HG03039 (cell line): ENCODE data around the gene MYL12A.
A peak's percentile ranks its signal among the peaks of the same experiment; 100 is the strongest.
"Not testable (repeated sequence)": the region's sequence is repeated elsewhere in the genome, so short reads cannot be mapped to it uniquely, and the experiment has no call there.

ENCODE experiments used
- ATAC-seq: cut with Tn5 transposase; IDR thresholded peaks from one replicate; pipeline ENCODE4 v1.9.1; 2021; ENCODE audit warnings: mild to moderate bottlenecking, moderate library complexity; ENCODE audit not compliant: unreplicated experiment

MYL12A gene

DNA sequence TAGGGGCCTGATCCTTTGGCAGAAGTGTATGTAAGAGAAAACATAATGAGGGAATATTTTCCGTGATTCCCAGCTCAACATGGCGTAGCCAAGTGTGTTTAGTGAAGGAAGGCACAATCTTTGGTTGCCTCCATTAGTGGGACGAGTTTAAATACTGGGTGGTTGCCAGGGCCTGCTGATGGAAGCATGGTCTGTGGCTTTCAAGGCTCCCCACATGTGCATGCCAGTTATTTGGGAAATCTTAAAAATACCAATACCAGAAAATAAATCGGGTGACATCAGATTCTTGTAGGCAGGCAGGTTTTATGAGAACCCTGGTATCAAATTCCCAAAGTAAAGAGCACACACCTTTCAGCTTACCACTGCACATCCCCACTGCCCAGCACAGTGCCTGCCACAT is 7.1 kb downstream of the MYL12A start:
- no peak for ATAC-seq

DNA sequence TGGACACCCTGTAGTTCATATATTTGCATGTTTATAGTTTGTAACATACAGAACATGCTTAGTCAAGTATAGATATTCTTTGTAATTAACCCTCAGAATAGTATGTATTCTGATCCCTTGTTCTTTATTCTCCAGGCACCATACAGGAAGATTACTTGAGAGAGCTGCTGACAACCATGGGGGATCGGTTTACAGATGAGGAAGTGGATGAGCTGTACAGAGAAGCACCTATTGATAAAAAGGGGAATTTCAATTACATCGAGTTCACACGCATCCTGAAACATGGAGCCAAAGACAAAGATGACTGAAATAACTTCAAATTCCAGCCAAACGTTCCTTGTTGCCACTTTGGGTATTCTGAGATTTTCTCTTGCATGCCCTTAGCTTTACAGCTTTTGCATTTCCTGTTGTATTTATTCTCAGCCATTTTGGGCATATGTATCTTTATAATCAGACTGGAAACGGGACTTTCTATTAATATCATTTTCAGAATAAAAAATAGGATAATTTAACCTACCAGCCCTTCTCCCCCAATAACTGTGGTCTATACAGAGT is 8.1 kb downstream of the MYL12A start:
- no peak for ATAC-seq

DNA sequence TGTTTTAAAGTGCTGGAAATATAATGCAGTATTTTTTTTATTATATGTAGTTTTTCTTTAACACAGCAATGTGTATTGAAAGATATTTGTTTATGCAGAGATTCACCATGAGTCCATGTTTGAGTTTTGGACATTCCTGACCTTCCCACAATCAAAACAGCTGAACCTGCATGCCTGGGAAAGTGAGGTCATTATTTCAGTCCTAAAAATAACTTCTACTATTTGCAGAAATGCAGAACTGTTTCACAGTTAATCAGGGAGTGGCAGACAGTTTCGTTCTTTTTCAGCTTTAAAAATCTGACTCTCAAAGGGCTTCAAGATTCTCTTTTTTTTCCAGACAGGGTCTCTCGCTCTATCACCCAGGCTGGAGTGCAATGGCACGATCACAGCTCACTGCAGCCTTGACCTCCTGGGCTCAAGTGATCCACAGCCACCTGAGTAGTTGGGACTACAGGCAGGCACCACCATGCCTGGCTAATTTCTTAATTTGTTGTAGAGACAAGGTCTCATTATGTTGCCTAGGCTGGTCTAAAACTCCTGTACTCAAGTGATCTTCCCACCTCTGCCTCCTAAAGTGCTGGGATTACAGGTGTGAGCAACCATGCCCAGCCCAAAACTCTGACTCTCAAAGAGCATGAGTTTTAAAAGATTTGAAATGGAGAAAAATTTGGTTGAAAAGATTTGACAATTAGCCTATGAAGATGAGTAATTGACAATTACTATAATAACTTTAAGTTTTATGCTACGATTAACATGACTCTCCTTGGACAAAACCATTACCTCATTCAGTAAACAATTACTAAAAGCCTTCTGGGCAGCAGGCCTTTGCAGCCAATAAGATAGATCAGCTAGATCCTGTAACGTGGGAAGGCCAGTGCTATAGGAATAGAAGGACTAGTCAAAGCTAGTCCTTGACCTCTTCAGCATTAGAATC is 9.4 kb downstream of the MYL12A start:
- peak; percentile 31 for ATAC-seq

DNA sequence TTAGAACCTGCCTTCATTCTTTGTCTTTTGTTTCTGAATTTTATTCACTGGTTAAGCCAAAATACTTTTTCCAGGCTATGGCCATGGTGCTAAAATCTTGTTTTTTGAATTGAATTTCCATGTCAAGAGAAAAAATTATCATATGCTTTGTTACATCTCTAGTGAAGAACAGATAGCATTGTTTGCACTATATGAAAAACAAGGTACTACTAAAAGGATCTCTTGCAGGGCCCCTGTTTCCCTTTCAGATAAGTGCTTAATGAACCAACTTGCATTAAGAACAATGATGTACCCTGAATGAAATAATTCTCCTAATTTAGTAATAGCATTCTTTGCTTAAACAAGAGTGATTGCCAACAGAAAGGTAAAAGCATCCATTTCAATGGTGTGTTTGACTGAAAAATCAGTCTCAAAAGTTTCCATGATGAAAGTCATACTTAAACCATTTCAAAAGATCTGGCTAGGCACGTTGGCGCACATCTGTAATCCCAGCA is 10.1 kb downstream of the MYL12A start:
- no peak for ATAC-seq

DNA sequence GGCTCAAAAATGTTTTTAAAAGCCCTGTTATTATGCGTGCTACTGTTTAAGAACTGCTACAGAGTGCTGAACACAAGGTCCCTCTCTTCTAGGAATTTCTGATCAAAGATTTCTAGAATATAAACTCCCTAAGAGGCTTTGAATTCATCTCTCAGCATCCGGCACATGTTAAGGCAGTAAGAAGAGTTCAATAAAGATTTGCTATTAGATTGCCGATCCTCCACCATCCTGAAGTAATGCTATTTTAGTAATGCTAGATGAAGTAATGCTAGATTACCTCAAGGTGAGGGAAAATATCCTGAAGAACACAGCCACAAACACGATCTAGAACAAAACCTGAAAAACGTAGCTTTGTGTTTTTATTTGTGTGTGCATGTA is 13.4 kb downstream of the MYL12A start:
- no peak for ATAC-seq

DNA sequence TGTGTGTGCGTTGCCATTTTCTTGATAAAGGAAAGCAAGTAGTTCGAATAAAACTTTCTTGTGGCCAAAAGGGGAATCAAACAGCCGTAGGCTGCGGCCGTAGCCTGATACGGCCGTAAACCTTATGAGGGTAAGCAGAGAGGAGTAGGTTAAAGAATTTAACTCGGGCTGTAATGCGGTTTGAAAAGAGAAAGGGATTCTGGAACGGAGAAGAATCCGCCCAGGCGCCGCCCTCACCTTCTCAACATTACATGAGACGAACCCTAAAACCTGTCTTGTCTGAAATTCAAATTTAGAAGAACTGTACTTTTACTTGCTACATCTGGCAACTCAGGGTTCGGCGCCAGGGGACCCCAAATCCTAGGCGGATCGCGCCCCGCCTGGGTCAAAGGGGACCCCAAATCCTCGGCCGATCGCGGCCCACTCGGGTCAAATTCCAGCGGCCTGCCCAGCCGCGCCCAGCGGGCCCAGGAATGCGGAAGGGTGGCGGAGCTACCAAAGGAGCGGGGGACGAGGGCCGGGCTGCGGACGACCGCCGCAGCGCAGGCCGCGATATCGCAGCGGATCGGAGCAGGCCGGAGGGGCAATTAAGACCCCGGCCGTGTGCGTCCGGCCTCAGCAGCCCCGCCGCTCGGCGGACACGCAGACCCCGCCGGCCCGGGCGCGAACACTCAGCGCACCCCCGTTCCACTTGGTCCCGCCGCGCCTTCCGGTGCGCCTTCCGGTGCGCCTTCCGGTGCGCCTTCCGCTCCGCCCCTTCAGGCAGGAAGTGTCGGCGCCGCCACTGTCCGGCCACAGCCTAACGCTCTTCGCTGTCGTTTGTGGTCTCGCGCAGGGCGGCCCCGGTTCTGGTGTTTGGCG is 14.0 kb downstream of the MYL12A start, which contains the start of gene MYL12B:
Gene MYL12B (plus strand): TSS at position 761 of the 861 bp plus-strand sequence. CDS start 10,766 bp downstream, outside the sequence.
- ATAC-seq, result peak; percentile 91

DNA sequence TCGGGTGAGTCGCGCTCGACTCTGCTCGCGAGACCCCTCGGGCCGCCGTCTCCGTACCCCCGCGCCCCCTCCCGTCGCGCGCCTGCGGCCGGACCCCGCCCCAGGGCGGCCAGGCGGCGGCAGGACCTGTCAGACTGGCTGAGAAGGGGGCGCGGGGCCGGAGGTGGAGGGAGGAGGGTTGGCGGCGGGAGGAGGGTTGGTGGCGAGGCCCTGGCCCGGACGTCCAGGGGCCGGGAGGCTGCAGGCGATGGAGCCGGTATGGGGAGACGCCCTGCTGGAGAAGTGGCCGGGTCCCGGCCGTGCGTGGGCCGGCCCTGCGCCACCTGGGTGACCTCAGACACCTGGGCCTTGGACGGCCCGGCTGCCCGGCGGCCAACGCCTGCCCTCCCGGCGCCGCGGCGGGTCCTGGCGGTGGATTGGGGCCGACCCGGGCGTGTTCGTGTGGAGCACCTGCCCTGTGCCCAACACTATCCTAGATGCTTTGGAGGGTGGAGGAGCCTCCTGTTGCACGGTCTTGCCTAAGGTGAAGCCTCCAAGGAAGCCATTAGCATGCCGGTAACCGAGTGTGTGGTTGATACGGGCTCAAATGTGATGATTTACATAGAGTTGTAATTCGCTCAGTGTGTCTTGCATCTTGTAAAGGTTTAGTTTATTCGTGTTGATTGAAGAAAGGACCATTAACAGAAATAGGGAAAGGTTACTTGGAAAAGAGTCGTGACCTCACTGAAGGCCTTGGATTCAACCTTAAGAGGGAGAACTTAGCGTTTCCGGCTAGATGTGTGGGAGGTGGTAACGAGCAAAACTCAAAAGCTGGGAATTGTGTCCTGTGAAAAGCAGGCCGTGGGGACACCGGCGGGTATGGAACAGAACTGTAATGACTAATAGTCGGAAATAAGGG is 14.9 kb downstream of the MYL12A start:
- ATAC-seq, result peak; percentile 34

DNA sequence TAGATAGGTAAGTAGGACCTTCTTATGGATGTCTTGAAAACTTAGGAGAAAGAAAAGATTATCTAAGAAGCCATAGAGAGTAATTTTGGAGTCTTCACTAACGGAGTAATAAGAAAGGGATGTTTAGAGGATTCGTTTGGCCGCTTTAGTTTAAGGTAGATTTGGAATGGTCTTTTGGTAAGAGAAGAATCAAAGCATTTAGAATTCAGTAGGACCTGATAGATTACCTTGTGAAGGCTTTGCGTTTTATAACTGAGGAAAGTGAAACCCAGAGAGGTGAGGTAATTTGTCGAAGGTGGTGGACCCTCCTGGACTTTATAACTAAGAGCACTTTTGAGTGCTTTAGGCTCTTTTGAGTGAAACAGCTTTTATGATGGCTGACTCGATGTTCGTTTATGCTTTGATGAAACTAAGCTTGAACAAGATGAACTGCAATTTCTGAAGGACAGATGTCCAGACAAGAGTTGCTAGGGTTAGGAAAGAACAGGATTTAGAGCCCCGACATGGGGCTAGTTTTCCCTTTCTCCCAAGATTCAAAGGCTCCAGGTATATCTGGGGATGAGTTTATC is 15.6 kb downstream of the MYL12A start:
- ATAC-seq, result no peak

DNA sequence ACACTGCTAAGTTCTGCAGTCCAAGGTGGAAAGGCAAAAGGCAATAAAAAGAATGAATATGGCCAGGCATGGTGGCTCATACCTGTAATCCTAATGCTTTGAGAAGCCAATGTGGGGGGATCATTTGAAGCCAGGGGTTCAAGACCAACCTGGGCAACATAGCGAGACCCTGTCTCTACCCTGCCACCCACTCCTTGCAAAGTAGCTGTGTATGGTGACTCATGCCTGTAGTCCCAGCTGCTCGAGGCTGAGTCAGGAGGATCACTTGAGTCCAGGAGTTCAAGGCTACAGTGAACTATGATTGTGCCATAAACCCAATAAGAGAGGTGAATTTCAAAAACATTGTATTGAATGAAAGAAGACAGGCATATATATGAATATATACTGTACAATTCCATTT is 16.8 kb downstream of the MYL12A start:
- ATAC-seq, result no peak

DNA sequence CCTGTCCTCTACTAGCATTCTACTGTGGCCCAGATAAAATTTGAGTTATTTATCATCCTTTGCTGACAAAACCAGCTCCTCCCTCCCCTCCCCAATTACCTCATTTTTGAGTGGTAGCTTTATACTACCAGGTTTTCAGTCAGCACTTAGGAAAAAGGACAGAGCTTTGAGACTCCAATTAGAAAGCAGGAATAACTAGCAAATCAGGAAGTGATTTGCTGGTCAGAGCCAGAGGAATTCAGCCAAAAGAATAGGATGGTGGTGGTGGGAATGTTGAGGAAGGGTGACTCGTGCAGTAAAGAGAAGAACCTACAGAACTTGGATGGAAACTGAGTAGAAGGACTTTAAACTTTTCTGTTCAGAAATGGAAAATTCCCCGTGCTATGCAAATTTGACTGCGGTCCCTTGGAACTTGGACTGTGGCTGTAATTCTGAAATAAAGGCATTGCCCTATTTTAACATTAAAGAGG is 18.0 kb downstream of the MYL12A start:
- no peak for ATAC-seq

DNA sequence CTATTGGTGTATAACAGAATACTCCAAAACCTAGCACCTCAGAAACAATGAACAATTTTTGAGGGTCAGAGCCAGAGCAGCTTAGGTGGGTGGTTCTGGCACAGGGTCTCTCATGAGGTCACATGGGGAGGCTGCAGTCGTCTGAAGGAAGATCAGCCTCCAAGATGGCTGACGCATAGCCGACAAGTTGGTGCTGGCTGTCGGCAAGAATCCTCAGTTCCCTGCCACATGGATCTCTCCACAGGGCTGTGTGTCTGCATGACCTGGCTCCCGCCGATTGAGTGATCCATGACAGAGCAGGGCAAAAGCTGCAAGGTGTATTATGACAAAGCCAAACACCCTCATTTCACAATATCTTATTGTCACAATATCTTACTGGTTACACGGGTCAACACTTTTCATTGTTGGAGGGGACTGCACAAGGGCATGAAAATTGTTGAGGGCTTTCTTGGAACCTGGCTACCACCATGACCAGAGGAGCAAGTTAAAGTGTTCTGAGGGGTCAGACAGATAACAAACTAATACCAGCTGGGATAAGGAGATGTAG is 18.5 kb downstream of the MYL12A start:
- ATAC-seq, result no peak

DNA sequence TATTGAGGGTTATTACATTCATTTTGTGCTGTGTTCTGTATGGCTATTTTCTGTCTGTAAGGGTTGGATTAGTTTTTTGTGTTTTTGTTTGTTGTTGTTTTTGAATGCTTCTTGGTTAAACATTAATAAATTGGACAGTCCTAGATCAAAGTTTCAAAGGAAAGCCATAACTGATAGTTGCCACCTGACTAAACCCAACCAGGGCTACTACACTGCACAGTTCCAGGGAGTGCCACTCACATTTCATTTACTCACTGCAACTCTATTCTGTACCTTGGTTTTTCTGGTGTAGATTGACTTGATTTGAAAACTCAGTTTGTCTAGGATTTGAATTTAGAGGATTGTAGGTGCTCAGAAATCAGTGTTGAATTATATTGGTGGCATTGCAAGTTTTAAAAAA is 20.7 kb downstream of the MYL12A start:
- ATAC-seq, result no peak

DNA sequence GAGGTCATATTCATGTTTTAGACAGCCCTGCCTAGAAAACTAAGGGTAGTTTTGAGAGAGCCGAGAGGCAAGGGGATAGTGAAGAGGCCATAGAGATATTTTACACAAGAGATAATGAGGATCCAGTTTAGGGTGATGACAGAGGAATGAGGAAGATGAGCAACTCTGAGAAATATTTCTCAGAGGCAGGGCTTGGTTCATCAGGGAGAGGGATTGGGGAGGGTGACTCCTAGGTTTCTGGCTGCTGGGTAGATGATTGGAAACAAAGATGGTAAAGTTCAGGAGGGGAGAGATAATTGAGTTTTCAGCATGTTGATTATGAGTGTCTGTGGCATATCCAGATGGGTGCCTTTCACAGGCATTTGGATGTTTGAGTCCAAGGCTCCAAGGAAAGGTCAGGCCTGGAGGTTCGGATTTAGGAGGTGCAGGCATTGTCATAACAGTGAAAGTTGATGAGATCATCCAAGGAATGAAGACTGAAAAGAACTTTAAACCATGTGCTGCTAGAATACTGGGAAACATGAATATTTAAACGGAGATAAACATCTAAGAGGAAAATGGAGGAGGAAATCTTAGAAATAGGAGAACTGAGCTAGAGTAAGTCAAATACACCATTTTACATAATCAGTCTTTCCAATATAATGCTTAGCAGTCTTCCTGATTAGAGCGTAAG is 21.8 kb downstream of the MYL12A start:
- ATAC-seq, result no peak

DNA sequence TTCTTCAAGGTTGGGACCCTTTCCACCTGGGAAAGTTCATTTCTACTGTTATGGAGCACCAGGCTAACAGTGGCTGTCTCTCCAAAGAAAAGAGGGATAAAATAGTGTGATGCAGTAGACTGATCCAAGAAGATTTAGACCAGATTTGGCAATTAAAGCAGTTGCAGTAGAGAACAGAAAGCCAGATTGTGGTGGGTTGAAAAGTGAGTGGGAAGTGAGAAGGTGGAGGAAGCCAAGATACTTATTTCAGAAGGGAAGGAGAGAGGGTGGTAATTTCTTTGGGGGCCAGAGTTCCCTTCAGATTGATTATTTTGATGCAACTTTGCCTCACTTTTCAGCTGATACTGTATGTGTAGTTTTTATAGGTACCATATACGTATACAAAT is 22.3 kb downstream of the MYL12A start:
- no peak for ATAC-seq

DNA sequence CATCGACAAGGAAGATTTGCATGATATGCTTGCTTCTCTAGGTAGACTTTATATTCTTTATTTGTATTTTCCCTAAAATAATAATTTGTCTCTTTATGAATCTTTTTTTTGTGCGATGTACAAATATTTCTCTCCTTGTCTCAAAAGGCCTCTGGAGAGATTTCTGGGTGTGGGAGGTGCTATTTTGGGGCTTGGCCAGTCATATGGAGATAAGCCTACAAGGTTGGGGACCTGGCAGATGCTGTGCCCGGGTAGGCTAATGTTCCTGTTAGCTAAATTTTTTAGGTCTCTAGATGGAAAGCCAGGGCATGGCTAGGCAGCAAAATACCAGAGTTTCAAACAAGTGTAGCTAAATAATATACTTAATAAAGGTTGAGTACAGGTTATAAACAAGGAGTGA is 25.4 kb downstream of the MYL12A start:
- no peak for ATAC-seq

DNA sequence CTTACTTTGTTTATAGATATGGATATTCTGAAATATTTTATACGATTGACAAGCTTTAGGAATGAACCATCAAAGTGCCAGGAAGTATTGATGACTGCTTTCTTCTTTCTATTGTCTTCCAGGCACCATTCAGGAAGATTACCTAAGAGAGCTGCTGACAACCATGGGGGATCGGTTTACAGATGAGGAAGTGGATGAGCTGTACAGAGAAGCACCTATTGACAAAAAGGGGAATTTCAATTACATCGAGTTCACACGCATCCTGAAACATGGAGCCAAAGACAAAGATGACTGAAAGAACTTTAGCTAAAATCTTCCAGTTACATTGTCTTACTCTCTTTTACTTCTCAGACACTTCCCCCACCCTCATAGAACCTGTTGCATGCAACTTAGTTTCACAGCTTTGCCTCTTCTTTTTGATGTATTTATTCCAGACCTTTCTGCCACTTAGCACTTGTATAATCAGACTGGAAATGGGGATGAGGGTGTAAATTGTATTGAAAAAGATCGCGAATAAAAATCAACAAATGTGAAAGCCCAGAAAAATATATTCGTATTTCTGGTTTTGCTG is 30.1 kb downstream of the MYL12A start:
- ATAC-seq, result not testable (repeated sequence)

DNA sequence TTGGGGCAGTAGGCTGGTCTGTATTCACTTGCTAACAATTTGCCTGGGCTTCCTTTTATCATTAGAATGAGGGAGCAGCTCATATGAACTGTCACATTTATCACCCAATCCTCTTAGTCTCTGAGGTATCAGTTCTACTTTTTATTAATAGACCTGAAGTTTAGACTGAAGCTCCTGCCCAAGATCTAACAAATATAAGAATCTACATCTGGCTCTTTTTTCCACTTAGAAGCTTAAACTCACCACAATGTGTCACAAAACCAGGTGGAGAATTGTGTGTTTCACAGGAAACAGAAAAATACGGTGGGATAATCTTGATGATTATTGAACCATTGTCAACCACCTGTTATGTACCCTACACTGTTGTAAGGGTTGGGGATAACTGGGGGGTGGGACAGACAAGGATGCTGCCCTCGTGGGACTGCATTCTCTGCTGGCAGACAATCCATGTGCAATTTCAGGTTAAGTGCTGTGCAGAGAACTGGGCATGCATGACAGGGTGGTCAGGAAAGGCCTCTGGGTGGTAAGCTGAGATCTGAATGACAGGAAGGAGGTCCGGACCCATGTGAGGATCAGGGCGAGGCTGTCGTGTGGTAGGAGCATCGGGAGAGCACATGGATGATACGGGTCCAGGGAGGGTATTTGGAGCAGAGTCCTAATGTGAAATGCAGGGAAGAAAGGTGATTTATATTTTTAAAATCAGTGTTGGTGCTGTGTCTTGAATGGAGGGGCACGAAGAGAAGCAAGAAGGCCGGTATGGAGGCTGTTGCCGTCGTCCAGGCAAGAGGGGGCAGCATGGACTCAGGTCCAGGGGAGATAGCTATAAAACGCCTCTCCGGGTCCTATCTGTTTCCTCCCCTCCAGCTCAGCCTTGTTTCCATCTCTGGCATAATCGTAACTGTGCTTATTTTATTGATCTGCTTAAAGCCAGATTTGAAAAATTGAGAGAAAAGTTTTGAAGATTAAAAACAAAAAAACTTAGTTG is 31.9 kb downstream of the MYL12A start:
- peak; percentile 69 for ATAC-seq
